ENCODE results near the gene MVB12B.

Gene MVB12B

DNA sequence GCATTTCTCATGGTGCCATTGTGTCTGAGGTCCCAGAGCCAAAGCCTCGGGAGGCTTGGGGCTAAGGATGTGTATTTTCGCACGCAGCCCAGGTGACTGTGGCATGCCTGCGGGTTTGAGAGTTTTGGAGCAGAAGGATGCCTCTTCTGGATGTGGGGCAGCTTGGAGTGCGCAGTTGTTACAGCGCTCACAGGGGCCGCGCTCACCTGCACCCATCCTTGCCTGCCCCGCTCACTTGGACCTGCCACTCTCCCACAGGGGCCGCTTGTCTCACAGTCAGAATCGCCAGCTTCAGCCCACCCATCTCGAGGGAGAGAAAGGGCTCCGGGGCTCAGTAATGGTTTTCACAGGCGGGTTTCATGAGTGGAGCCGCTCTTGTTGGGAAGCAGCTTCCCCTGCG is 132.9 kb downstream of the MVB12B start:
- no peak overlapping the region for H3K9ac ChIP-seq (ENCODE audit: low read length)
- H2AFZ ChIP-seq (ENCODE audit: low read depth, low read length): no peak overlapping the region
- no peak overlapping the region for H3K4me2 ChIP-seq (ENCODE audit: low read length)
- no peaks in the 10 kb centered on the region for H3K79me2 ChIP-seq (ENCODE audit: low read length)
- TF ChIP-seq EZH2phosphoT487 (IDR thresholded peaks at IDR 0.05; ENCODE audit: low read depth): no peak
- no peak for TF ChIP-seq CTCF (IDR thresholded peaks at IDR 0.05; ENCODE audit: low read depth, low read length)
- H3K9me3 ChIP-seq (ENCODE audit: insufficient read depth, low read length): no peaks in the 10 kb centered on the region
- no peaks in the 10 kb centered on the region for H4K20me1 ChIP-seq (ENCODE audit: insufficient read depth, low read length)
- peaks cover 37% of the 10 kb centered on the region for H3K27me3 ChIP-seq (ENCODE audit: low read depth, low read length)
- no peak overlapping the region for H3K4me3 ChIP-seq (ENCODE audit: low read length)
- H3K36me3 ChIP-seq (replicated peaks; ENCODE audit: low read depth, low read length): no peaks in the 10 kb centered on the region
- H3K4me1 ChIP-seq (ENCODE audit: low read length): no peaks in the 10 kb centered on the region
- no peak overlapping the region for H3K27ac ChIP-seq (ENCODE audit: low read length)

DNA sequence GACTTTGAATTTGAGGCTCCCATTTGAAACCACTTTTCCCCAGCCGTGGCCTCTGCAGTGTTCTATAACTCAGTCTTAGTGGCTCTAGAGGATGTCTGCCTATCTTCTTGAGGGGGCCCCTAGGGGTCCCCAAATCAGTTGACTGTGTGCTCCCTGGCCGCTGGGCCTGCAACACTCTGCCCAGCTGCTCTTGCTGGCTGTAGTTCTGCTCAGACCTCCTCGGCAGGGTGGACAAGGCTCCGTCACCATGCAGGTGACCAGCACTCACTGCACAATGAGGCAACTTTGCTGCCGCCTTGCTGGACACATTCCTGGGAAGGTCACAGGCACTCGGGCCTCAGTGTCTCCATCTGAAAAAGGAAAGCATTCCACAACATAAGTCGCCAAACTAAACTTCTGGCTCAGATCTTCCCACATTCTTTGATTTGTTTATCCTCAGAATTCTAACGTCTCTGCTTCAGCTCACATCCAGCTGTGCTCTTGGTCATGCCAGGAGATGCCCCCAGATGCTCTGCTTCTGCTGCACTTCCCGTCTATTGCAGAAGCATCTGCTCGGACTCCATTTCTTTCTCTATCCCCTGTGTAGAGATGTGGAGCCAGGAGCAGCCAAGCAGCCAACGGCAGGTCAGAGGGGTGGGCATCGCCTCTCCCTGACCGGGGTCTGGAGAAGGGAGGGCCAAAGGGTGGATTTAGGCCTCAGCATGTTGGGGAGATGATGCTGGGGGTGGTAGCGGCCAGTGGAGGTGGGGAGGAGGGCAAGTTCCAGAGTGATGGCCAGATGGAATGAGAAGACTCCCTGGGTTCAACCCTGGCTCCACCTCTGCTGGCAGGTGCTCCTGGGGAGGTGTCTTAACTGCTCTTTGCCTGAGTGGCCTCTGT is 133.6 kb downstream of the MVB12B start:
- peaks cover 44% of the 10 kb centered on the region for H3K27me3 ChIP-seq (ENCODE audit: low read depth, low read length)
- H3K4me2 ChIP-seq (ENCODE audit: low read length): no peak overlapping the region
- no peaks in the 10 kb centered on the region for H3K9me3 ChIP-seq (ENCODE audit: insufficient read depth, low read length)
- H4K20me1 ChIP-seq (ENCODE audit: insufficient read depth, low read length): 0 out of 2 replicates have a peak, but pooled peaks cover 2% of the 10 kb centered on the region
- H3K79me2 ChIP-seq (ENCODE audit: low read length): no peaks in the 10 kb centered on the region
- no peak overlapping the region for H2AFZ ChIP-seq (ENCODE audit: low read depth, low read length)
- H3K4me1 ChIP-seq (ENCODE audit: low read length): no peaks in the 10 kb centered on the region
- H3K9ac ChIP-seq (ENCODE audit: low read length): no peak overlapping the region
- no peak overlapping the region for H3K27ac ChIP-seq (ENCODE audit: low read length)
- TF ChIP-seq CTCF (IDR thresholded peaks at IDR 0.05; ENCODE audit: low read depth, low read length) (no peak), EZH2phosphoT487 (IDR thresholded peaks at IDR 0.05; ENCODE audit: low read depth) (no peak)
- H3K4me3 ChIP-seq (ENCODE audit: low read length): no peak overlapping the region
- H3K36me3 ChIP-seq (replicated peaks; ENCODE audit: low read depth, low read length): no peaks in the 10 kb centered on the region

GRCh38 chr9:126461029-126461428 is 134.4 kb downstream of the MVB12B start:
- Histone ChIP-seq H3K27ac (ENCODE audit: low read length) (no peak overlapping the region), H3K4me2 (ENCODE audit: low read length) (no peak overlapping the region), H3K27me3 (ENCODE audit: low read depth, low read length) (peaks cover 52% of the 10 kb centered on the region), H3K4me1 (ENCODE audit: low read length) (no peaks in the 10 kb centered on the region), H4K20me1 (ENCODE audit: insufficient read depth, low read length) (0 out of 2 replicates have a peak, but pooled peaks cover 3% of the 10 kb centered on the region), H3K9me3 (ENCODE audit: insufficient read depth, low read length) (no peaks in the 10 kb centered on the region), H2AFZ (ENCODE audit: low read depth, low read length) (no peak overlapping the region), H3K36me3 (replicated peaks; ENCODE audit: low read depth, low read length) (no peaks in the 10 kb centered on the region), H3K4me3 (ENCODE audit: low read length) (no peak overlapping the region), H3K79me2 (ENCODE audit: low read length) (no peaks in the 10 kb centered on the region), H3K9ac (ENCODE audit: low read length) (no peak overlapping the region)
- TF ChIP-seq EZH2phosphoT487 (IDR thresholded peaks at IDR 0.05; ENCODE audit: low read depth) (no peak), CTCF (IDR thresholded peaks at IDR 0.05; ENCODE audit: low read depth, low read length) (no peak)

DNA sequence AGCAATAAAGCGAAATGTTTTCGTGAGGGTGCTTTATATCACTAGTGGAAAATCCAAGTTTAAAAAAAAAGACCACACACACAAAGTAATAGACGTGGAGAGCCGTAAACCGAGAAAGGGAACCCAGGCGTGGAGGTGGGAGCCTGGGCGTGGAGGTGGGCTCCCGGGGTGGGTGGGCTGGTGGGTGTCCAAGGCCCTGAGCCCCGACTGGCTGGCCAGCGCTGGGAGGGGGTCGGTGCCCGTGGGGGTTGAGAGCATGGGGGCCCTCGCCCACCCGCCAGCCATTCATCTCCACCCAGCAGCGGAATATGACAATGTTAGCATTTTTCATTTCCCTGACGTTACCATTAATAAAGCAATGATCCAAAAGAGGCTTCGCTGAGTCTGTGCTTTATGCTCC is 135.0 kb downstream of the MVB12B start:
- H3K4me1 ChIP-seq (ENCODE audit: low read length): no peaks in the 10 kb centered on the region
- no peaks in the 10 kb centered on the region for H3K79me2 ChIP-seq (ENCODE audit: low read length)
- H3K27ac ChIP-seq (ENCODE audit: low read length): no peak overlapping the region
- H4K20me1 ChIP-seq (ENCODE audit: insufficient read depth, low read length): 0 out of 2 replicates have a peak, but pooled peaks cover 3% of the 10 kb centered on the region
- TF ChIP-seq EZH2phosphoT487 (IDR thresholded peaks at IDR 0.05; ENCODE audit: low read depth) (no peak), CTCF (IDR thresholded peaks at IDR 0.05; ENCODE audit: low read depth, low read length) (no peak)
- H3K9me3 ChIP-seq (ENCODE audit: insufficient read depth, low read length): no peaks in the 10 kb centered on the region
- H3K4me3 ChIP-seq (ENCODE audit: low read length): no peak overlapping the region
- H3K4me2 ChIP-seq (ENCODE audit: low read length): no peak overlapping the region
- no peak overlapping the region for H3K9ac ChIP-seq (ENCODE audit: low read length)
- H3K36me3 ChIP-seq (replicated peaks; ENCODE audit: low read depth, low read length): no peaks in the 10 kb centered on the region
- H2AFZ ChIP-seq (ENCODE audit: low read depth, low read length): no peak overlapping the region
- H3K27me3 ChIP-seq (ENCODE audit: low read depth, low read length): peaks cover 56% of the 10 kb centered on the region

Measured in OCI-LY3 (cell line).